Measurements from ENCODE around the gene METTL26. TPM values are rescaled to one million over a fixed set of nuclear protein-coding genes. Genes with fewer than 3 reads are reported as not detected.
A peak's percentile ranks its signal among the peaks of the same experiment; 100 is the strongest.

The METTL26 gene
- total and polyA plus RNA-seq, 2 of the 4 experiments (the other 2 are of a cell fraction) = 46.8 to 128 TPM

GRCh38 chr16:669666-670065 lies 33.6 kb upstream of the METTL26 start:
- DNase-seq (no peak), ATAC-seq (ENCODE audit: low read depth) (no peak)
- Histone ChIP-seq H3K9me3 (ENCODE audit: control insufficient read depth, insufficient read depth, low read length) (no peaks in the 10 kb centered on the region), H3K27me3 (ENCODE audit: control insufficient read depth, insufficient read depth, low read length) (no peaks in the 10 kb centered on the region), H3K9ac (ENCODE audit: low read depth, low read length) (no peak overlapping the region), H3K4me2 (ENCODE audit: low read depth, low read length) (peak overlapping the region; percentile 93; the same call in 1 of the 2 replicates), H3K4ac (ENCODE audit: low read depth, low read length) (no peak overlapping the region), H2BK120ac (ENCODE audit: low read depth, low read length) (no peak overlapping the region), H4K91ac (ENCODE audit: insufficient read depth, low read depth, low read length) (no peak overlapping the region), H3K4me1 (ENCODE audit: control insufficient read depth, insufficient read depth, low read length) (peaks cover 6% of the 10 kb centered on the region), H2AFZ (replicated peaks; ENCODE audit: low read length, poor library complexity) (no peak overlapping the region), H3K18ac (ENCODE audit: low read depth, low read length) (no peak overlapping the region), H4K5ac (ENCODE audit: low read depth, low read length) (no peak overlapping the region), H2AK9ac (replicated peaks; ENCODE audit: low read depth, low read length, poor library complexity) (peak overlapping the region; percentile 55), H3K9me1 (ENCODE audit: insufficient read depth, low read length) (peaks cover 6% of the 10 kb centered on the region), H2BK20ac (ENCODE audit: low read depth, low read length) (no peak overlapping the region), H3K23ac (ENCODE audit: low read depth, low read length) (no peak overlapping the region), H3K79me1 (ENCODE audit: low read depth in 1 of 2, low read length in 2 of 2) (peaks cover 0 to 29% of the 10 kb centered on the region in 2 experiments; a peak in 1 of 4 replicates), H3K14ac (replicated peaks; ENCODE audit: low read depth, low read length) (no peak overlapping the region), H3K4me3 (ENCODE audit: insufficient read depth, low read depth, low read length) (peak overlapping the region; percentile 68; the same call in 1 of the 2 replicates), H3K56ac (ENCODE audit: extremely low read depth, insufficient read depth, low read length) (no peak overlapping the region), H4K20me1 (ENCODE audit: insufficient read depth, low read length) (peaks cover 22% of the 10 kb centered on the region), H3K27ac (ENCODE audit: insufficient read depth, low read length) (no peak overlapping the region), H3K36me3 (ENCODE audit: control insufficient read depth, insufficient read depth, low read length) (peaks cover 47% of the 10 kb centered on the region), H2BK5ac (ENCODE audit: low read depth, low read length, poor library complexity, severe bottlenecking) (no peak overlapping the region), H2BK15ac (ENCODE audit: low read depth, low read length) (no peak overlapping the region), H4K8ac (ENCODE audit: low read depth in 2 of 2, low read length in 2 of 2) (no peak overlapping the region), H2AK5ac (ENCODE audit: low read depth, low read length) (no peak overlapping the region)
- WGBS, 2 experiments (ENCODE audit: extremely low coverage in 2 of 2, insufficient read length in 1 of 2) = 100% methylated on average over 5 of the region's 13 CpGs; no CpG with 5 or more reads in 1 of the 2 experiments
- CTCF ChIA-PET = no interaction called here
- TF ChIP-seq POLR2A (IDR thresholded peaks at IDR 0.05; ENCODE audit: low read depth, low read length) (no peak), USF2 (IDR thresholded peaks at IDR 0.05; ENCODE audit: low read depth, low read length) (no peak), MAZ (IDR thresholded peaks at IDR 0.05; ENCODE audit: borderline replicate concordance, low read depth, low read length) (no peak), BHLHE40 (IDR thresholded peaks at IDR 0.05; ENCODE audit: low read depth, low read length) (no peak), CTCF (conservative IDR thresholded peaks at IDR 0.05; ENCODE audit: low read depth, low read length) (no peak), FOS (IDR thresholded peaks at IDR 0.05; ENCODE audit: low read depth, low read length) (no peak), RAD21 (IDR thresholded peaks at IDR 0.05; ENCODE audit: low read length) (no peak), MXI1 (IDR thresholded peaks at IDR 0.05; ENCODE audit: borderline replicate concordance, low read depth, low read length) (no peak), CEBPB (IDR thresholded peaks at IDR 0.05; ENCODE audit: low read depth, low read length) (no peak), CHD1 (IDR thresholded peaks at IDR 0.05; ENCODE audit: low read depth, low read length) (no peak), RFX5 (IDR thresholded peaks at IDR 0.05; ENCODE audit: low read depth, low read length) (no peak), ELK1 (IDR thresholded peaks at IDR 0.05; ENCODE audit: borderline replicate concordance, low read depth, low read length) (no peak), MAFK (IDR thresholded peaks at IDR 0.05; ENCODE audit: low read depth, low read length) (no peak)
- BruUV-seq (replicated peaks) = no TSS peak
- intact Hi-C loops (cut with micrococcal nuclease) (no loop called here), dilution Hi-C loops (cut with HindIII; ENCODE audit: low sequenced_read_pairs, unreplicated experiment) (no loop called here), in situ Hi-C loops (cut with MboI; ENCODE audit: low sequenced_read_pairs) (no loop called here)
- POLR2A ChIA-PET (ENCODE audit: unreplicated experiment) = no interaction called here

All from IMR-90 (cell line).